NCI-H524 treated with DMSO at 0.1 percent for 48 hours (cell line): ENCODE data around the gene TCF4.
A peak's percentile ranks its signal among the peaks of the same experiment; 100 is the strongest.

ENCODE experiments used
- DNase-seq: peaks from one replicate; lab custom pipeline; 2025; lab: John Stamatoyannopoulos, UW

The TCF4 gene

DNA sequence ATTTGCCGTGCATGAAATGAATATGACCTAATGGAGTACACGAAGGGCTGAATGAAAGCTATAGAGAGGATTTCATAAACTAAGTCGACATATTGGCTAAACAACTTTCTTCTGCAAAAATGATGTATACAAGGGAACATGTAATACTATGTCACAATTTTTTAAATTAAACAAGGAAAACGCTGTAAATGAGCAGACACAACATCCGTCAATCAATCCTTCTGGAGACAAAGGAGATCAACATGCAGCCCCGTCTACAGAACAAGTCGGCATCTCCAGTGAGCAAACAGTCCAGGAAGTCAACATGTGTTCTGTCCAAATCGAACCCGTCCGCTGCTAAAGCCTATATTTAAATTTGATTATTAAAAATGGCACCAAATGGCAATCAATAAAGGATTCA is 180.8 kb downstream of the TCF4 start:
- DNase-seq: no peak

DNA sequence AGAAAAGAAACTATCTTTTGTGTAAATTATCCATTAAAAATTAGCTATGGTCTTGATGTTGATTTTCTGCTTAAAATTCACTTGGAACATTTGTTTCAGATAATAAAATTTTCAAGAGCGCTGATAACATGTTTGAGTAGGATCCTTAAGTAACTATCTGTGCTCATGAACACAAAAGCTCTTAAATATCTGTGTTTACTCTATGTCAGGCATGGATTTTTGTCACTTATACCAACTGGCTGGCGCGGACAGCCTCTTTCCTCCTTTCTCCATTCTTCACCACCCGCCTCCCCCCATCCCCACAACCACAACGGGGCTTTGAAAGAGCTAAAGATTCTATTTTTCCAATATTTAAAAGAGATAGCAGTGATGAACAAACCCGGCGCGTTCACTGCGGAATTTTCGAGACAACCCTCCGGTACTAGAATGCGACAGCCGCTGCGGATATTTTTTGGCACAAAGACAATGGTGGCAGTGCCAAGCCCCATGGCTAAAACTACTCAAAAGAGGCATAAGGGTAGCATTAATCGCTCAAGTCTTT is 181.5 kb downstream of the TCF4 start:
- no peak for DNase-seq

DNA sequence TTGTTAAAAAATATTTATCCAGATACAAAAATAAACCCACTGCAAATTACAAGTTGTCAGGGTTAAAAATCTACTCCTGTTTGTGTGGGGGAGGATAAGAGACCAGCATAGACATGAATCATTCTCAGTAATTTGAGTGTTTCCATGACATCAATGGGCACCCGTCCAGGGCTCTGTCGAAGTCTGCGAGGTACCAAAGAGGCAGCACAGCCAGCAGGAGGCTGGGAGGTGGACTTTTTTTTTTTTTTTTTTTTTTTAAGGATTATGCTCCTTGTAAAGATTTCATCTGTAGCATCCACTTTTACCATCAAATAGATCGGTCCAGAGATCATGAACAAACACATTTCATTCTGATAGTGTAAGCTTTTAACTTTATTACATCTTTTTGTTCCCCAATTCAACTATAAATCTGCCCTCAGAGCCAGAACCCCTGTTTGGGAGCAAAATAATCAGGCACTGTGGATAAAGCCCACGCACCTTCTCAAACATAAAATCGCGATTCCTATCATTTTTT is 182.0 kb downstream of the TCF4 start:
- DNase-seq: peak; percentile 75

DNA sequence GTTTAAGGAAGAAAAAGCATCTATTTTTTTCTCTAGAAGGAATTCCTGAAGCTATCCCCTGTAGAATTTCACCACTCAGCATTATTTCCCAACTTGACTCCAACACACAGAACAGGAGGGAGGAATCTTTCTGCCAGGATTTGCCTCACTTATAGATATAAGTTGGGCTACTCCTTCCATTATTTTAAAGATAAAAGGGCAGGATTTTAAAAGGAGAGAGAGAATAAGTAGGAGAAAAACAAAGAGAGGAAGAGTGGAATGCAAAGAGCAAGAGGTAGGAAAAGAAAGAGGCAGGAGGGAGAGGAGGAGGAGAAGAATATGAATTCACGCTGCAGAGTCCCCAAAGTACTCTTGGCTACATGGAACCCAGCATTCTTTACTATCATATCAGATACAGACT is 182.5 kb downstream of the TCF4 start:
- DNase-seq: no peak

DNA sequence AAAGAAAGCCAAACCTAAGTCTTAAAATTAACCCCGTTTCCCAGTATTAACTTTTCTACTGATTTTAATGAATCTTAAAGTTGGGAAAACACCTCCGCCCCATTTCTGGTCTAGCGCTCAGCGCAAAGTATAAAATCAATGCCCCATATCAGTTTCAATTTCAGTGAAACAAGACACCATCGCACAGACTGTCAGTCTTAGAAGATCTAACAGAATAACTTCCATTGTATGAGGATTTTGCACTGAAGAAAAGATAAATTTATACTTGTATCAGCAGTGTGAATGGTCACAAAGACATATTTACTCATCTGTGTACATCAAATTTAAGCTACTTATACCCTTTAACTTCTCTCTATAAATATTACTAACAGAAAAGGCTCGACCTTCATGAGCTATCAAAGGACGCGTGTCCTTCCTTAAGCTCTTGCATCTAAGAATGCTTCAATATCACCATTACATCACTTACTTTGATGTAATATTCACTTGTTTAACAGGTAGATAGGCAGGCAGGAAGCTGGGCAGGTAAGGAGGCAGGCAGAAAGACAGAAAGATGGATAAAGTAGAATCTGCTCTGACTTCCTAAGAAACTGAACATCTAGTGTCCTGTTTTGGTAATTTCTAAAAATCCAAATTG is 183.0 kb downstream of the TCF4 start:
- no peak for DNase-seq

DNA sequence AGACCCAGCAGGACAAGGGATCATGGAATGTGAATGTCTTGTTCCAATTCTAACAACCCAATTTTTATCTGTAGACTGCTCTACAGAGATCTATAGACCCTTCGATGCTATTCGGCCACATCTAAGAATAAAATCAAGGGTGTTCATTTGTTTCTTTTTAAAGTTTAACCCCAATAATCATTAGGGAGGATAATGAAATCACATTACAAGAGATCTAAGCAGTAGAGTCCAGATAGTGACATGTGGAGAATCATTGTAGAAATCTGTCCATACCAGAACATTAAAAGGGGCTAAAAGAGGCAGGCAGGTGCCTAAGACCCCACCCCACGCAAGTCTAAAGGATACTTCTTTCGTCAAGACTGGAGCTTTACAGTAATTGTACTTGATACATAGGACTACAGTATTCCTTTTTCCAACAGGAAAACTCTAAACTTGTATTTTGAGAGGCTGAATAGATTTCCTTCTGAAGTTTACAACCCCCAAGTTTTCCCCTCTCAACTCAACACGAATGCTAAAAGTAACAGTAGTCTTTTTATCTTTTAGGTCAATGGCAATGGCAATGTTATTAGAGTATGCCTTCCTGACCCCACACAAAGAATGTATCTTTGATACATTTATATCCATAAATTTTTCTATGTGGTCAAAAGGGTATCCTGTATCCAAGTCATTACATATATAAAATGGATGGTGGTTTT is 183.7 kb downstream of the TCF4 start:
- no peak for DNase-seq

DNA sequence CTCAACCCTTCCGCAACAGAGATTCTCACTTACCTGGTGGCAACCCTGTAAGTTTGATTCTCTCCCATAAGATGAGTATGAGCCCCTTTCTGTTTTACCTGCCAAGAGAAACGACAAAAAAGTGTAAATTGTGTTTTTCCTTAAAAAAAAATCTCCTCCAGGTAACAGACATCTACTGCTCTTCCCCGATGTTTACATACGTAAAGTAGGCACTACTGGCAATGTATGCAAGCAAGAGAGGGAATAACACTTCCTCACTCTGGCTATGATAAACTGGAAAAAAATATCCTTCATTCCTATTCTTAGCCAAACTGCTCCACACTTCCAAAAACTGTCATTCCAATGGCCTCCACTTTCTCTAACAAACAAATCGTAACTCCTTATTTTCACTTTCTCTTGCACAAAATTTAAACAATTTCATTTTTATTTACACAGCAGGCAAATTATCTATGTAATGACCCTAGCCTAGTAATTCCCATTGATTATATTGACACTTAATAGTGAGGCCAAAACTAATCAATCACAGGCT is 184.5 kb downstream of the TCF4 start:
- DNase-seq: no peak

DNA sequence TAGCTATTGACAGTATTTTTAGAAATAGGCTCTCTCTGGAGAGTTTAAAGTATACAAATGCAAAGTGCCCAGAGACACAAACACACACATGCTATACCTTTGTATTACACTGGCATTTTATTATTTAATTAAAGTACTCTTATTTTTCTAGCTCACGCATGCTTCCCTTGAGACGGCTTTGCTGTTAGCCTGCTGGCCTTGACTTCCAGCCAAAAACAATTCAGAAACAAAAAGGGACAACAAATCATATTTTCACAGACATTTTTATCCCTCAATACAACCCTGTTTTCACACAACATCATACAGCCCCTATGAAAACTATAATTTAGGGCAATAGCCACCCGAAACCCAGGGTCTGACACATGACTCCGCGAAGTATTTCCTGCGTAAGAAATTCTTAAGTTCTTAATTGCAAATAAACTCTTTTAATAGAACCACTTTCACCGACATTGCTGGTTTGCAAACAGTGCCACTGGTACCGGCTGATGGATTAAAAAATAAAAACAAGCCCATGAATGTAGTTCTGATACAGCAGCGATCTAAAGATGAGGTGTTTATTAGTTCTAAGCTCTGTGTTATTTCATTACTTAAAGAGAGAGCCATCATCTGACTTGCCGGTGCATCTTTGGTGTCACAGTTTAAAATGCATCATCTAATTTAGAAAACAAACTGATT is 185.1 kb downstream of the TCF4 start:
- no peak for DNase-seq

DNA sequence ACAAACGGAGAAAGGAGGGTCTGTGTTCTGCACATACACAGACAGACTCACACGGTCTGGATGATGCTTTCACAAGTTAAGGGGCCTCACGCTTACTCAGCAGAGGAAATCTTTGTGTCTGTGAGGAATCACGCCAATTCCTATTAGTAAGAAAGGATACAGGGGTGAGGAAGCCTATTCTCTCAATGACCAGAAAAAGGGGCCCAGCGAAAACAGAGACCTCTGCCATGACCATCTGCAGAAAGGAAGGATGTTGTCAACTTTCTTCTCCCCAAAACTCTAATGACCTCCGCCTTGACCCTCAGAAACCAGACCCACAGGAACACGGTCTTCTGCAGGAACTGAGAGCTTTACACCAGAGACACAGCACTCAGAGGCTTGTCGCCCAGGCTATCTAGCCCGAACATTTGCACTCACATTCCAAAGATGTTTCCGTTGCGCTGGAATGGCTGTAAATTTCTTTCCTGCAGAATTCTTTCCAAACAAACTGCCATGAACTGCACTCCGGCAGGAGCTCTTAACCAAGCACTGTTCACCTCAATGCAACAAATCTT is 186.3 kb downstream of the TCF4 start:
- no peak for DNase-seq

DNA sequence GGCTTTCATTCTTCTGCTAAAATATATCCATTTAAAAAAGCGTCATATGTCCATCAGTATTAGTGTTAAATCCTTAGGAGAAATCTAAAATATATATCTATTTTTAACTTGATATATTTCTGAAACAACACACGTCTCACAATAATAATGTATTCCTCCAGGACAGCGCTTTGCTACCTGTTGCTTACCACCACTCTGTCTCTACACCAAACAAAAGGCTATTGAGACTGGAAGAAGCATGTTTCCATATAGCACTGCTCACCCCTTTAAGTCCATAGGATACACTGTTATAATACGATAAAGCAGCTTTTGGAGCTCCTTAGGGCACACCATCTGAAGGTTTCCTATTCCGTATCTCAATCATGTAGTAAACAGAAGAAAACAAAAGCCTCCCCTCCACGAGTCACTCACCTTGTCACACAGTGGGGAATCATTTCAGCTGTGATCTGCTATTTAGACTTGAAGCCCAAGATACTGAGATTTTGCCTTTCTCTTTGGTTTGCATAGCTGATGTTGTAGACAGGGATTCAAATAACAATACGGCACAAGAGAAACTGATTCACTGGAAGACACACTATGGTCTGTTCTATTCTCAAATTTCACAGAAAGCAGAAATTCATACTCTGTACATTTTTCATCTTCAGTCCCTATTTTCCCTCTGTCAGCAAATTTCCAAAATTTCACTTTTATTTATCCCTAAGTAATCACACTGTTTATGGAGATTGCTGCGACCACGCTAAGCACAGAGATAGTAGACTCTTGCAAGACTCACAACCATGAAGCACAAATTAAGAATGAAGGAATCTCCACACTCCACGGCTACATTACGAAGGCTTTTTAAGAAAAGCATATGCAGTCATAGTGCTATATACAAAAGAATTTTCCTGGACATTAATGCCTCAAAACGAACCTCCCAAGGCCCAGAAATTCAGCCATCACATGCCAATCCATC is 187.1 kb downstream of the TCF4 start:
- DNase-seq: no peak

DNA sequence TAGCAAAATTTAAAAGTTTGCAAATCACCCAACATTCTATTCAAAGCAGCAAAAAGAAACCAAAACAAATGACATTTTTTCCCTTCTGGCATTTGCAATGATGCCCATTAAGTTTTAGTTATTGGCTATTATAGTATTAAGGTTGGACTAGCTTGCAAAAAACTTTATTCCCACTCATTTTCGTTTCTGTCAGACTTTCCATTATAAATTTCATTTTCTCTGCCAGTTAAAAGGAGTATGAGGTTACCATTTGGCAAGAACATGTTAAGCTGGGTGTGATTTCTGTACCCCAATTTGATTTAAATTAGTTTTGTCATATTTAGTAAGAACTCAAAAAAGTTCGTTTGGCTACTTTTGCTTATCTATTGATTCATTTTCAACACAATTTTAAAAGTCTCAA is 187.9 kb downstream of the TCF4 start:
- no peak for DNase-seq

DNA sequence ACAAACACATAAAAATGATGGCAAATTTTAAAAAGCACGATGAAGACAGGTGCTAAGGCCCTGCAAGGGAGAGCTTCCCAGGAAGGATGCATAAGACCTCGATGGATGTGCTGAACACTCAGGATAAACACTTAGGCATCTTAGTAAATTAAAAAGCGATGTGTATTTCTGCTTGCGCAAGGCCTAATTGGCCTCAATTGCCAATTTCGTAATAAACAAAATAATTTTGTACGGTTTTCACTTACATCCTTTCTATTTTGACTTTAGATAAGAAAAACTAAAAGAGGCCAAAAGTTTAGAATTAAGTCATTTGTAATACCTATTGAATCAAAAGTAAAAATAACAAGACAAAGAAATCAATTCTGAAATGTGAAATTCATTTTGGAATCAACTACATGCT is 189.1 kb downstream of the TCF4 start:
- DNase-seq: no peak

DNA sequence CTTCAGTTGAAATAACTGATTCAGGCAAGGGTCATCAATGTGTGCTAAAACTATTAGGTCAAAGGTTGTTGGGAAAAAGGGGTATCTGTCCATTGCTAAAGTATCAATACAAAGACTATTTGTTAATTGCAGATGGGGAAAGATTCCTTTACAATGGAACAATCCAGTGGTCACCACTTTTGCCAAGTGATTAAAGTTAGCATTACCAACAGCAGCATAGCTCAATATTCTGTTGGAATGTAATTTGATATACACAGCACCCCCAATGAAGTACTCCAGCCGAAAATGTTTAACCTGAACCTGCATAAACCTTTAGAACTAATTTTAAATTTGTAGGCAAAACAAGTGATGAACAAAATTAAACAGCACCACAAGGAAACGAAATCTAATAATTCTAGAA is 191.0 kb downstream of the TCF4 start:
- no peak for DNase-seq

DNA sequence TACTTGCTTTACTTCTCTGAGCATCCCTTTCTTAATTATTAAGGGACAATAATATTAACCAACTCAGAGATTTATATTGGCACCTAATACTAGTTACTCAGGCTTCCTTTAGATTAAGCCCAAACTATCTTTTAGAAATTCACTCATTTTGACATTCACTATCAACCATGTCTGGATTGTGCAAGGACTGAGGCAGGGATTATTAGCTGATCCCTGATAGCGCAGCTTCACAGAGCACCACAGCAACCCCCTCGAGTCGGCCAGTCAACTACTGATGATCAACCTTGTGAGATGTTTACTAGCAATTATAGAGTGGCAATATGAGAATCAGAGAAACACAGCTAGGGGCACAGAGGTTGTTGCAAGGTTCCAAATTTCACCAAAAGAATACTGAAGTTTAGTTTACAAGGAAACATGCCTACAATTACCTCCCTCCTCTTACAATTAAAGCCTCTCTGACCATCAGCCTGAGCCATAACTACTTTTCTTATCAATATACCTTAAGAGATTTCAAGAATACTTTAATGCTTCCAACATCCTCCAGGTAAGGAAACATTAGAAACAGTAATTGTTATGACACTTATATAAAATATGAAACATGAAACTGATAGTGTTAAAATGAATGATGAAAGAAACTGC is 191.6 kb downstream of the TCF4 start:
- no peak for DNase-seq

DNA sequence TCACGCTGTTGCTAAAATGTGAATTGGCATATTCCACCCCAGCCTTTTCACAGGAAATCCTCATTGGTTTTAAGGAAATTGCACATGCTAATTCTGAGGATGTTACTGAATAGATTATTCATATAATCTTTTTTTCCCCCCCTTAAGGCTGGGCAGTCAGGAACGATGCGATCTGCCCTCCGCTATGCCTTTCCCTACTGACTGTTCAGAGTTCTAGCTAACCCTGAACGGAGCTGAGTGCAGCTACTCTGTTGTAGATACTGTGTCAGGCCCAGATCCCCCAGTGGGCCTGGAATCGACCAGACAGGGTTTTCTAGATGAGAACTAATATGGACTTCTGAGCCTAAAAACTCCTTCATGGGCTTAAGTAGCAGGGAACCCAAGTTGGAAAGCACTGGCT is 192.2 kb downstream of the TCF4 start:
- DNase-seq: no peak

DNA sequence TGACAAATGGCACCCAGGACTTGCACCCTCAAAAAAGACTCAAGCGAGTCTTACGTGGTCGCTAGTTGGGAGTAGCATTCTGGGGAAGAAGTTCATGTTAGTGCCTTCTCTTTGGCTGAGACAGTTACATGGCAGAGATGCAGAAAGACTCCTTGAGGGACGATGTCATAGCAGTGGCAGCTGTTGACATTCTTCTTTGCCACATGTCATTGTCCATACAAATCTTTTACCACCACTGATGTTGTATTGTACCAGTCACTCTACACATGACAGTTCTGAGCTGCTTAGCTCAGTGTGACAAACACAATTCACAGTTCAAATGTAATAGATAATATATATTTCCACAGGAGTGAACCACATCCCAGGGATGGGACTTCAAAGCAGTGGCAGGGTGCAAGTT is 197.1 kb downstream of the TCF4 start:
- no peak for DNase-seq

DNA sequence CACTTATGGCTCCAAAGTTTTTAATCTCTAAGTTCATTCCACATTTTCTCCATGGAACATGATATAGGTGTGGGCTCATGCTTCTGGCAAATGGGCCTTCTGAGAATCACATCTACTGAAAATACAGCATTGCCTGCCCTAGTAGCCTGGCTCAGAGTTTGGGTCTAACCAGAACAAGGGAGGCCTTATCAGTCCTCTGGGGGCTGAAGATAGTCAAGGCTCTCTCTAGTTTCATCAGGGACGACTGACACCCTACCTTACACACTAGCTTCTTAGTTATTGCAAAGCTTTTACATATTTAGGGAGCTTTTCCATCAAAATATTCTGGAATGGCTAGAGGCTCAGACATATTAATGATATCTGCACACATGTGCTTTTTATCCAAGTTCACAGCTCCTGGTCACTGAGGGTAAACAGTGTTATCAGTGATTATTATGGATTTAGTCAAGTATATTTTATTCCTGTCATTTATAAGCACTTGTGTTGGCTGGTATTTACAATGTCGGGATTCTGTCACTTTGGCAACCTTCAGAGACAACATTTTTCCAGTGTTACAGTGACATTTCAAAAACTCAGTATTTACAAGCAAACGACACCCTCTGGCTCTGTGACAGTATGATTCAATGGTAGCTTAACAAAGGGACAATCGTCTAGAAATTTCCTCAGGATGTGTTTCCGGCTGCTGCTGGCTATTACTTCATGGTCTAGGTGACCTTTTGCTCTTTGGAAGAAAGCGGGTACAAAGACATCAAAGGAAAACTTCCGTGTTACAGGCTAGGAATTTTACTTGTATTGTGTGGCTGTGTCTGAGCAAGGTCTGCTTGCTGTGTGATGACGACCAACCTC is 200.6 kb downstream of the TCF4 start:
- DNase-seq: no peak

DNA sequence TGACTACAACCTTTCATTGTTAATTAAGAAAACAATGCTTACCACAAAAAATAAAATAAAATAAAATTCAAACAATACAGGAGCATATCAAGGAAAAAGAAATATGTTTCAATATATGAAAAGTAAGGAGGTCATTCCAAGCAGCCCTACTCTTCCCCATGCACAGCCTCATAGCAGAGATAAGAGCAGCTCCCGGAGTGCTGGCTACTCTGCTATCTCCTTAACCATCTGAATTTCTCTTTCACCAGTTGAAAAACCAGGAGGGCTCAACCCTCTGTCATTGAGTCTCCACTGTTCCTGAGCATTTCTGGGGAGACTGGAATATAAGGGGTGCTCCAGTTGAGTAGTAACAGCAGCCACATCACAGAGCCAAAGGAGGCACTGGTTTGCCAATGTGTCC is 201.4 kb downstream of the TCF4 start:
- DNase-seq: no peak

DNA sequence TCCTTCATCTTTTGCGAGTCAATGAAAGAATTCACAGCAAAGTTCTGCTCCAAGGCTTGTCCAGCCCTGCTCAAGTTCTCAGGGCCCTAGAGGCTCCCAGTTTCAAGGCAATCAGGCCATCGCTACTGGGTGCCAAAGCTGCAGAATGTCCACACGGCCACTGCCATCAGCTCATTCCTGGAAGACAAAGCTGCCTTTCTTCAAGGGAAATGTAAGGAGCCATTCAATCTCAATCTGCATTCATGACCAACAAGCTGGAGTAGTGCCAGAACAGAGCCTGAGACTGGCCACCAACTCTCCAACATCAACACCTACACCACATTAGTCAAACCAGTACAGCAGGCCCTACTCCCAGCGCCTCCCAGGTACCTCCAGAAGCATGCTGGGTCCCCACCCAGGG is 202.2 kb downstream of the TCF4 start:
- DNase-seq: no peak
